ENCODE data around the gene PCBP3. TPM values are rescaled to one million over a fixed set of nuclear protein-coding genes. Genes with fewer than 3 reads are reported as not detected.

The PCBP3 gene
- total and polyA plus RNA-seq, 3 experiments from 2014 or later = 0.31 to 0.38 (median 0.35) TPM

DNA sequence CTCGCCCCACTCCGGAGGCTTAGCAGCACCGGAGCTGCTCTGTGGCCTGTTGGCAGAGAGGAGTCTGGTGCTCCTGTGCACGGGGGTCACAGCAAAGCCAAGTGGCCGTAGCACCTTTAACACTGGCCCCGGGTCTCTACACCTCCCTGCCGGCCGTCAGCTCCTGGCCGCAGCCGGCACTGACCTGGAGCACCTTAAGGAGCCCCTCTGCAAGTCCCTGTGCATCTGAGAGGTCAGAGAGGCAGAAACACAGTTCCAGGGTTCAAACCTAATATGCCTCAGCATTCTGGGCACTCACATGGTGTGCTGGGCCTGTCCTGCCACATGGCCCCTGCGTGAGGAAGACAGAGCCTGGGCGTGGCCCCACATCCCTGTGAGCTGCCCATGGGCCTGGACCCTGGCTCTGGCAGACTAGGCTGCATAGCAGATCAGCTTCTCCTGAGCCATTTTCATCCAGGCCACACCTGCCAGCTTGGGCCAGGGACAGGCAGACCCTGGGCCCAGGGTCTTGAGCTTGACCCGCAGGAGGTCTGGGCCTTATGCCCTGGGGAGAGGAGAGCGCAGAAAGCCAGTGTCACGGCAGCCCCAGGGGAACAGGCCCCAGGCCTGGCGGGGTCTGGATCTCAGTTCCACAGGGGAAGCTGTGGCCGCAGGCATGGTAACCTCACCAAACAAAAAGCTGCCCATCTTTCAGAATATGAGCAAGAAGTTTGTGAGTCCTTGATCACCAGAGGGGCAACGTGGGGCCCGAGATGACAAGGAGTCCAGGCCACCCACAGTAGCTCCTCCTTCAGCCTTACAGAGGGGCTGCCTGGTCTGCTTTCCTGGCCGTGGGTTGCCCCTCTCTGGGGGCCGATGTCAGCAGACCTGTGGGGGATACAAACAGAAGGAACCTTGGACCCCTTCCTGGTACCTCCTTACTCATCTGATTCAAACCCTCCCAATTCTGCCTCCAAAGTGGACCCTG is 192.1 kb downstream of the PCBP3 start:
- H3K4me1 ChIP-seq (ENCODE audit: insufficient read depth, low read length) = no peaks in the 10 kb centered on the region
- POLR2A ChIA-PET = no interaction called here
- no peaks in the 10 kb centered on the region for H3K9me3 ChIP-seq (ENCODE audit: low read length)
- no peak overlapping the region for H3K4me3 ChIP-seq (ENCODE audit: low read length)
- Mint-ChIP-seq H3K27ac (no peak overlapping the region), H3K36me3 (no peaks in the 10 kb centered on the region), H3K4me3 (no peak overlapping the region), H3K27me3 (peaks cover 0 to 2% of the 10 kb centered on the region in 2 donors), H3K4me1 (no peaks in the 10 kb centered on the region), H3K9me3 (no peaks in the 10 kb centered on the region)
- DNase-seq = no peak
- CTCF ChIA-PET = interaction anchor here (0.5 kb wide), 1 partner anchor 435 kb away, joined by 3 read pairs; no protein-coding TSS in a partner anchor
- H3K27me3 ChIP-seq (ENCODE audit: insufficient read depth, low read length, poor library complexity, severe bottlenecking) = no peaks in the 10 kb centered on the region
- no peak overlapping the region for H3K27ac ChIP-seq (ENCODE audit: low read depth, low read length)
- H3K36me3 ChIP-seq (ENCODE audit: insufficient read depth, low read length) = no peaks in the 10 kb centered on the region

GRCh38 chr21:45836268-45836655 is 192.7 kb downstream of the PCBP3 start:
- Mint-ChIP-seq H3K27ac (no peak overlapping the region), H3K4me3 (no peak overlapping the region), H3K4me1 (no peaks in the 10 kb centered on the region), H3K9me3 (peaks cover 3 to 7% (median 3%) of the 10 kb centered on the region in 5 donors), H3K36me3 (peaks cover 0 to 3% (median 2%) of the 10 kb centered on the region in 3 donors), H3K27me3 (peaks cover 3% of the 10 kb centered on the region in 2 donors)
- Histone ChIP-seq H3K9me3 (ENCODE audit: low read length) (no peaks in the 10 kb centered on the region), H3K27ac (ENCODE audit: low read depth, low read length) (no peak overlapping the region), H3K4me3 (ENCODE audit: low read length) (no peak overlapping the region), H3K36me3 (ENCODE audit: insufficient read depth, low read length) (no peaks in the 10 kb centered on the region), H3K4me1 (ENCODE audit: insufficient read depth, low read length) (no peaks in the 10 kb centered on the region), H3K27me3 (ENCODE audit: insufficient read depth, low read length, poor library complexity, severe bottlenecking) (no peaks in the 10 kb centered on the region)
- POLR2A ChIA-PET = no interaction called here
- CTCF ChIA-PET = no interaction called here
- no peak for DNase-seq

- Histone ChIP-seq H3K27ac (ENCODE audit: low read depth, low read length) (no peak overlapping the region), H3K4me1 (ENCODE audit: insufficient read depth, low read length) (no peaks in the 10 kb centered on the region), H3K4me3 (ENCODE audit: low read length) (no peak overlapping the region), H3K9me3 (ENCODE audit: low read length) (no peaks in the 10 kb centered on the region), H3K27me3 (ENCODE audit: insufficient read depth, low read length, poor library complexity, severe bottlenecking) (no peaks in the 10 kb centered on the region), H3K36me3 (ENCODE audit: insufficient read depth, low read length) (no peaks in the 10 kb centered on the region)
- POLR2A ChIA-PET = interaction anchor here (0.5 kb wide), 1 partner anchor 192 kb away, joined by 3 read pairs; no protein-coding TSS in a partner anchor
- H3K27ac Mint-ChIP-seq = no peak overlapping the region
- CTCF ChIA-PET = no interaction called here
- H3K4me1 Mint-ChIP-seq = no peaks in the 10 kb centered on the region
- peaks cover 5 to 10% of the 10 kb centered on the region in 2 donors for H3K27me3 Mint-ChIP-seq
- no peak overlapping the region for H3K4me3 Mint-ChIP-seq
- peaks cover 0 to 5% (median 2%) of the 10 kb centered on the region in 3 donors for H3K36me3 Mint-ChIP-seq
- peaks cover 8 to 12% (median 10%) of the 10 kb centered on the region in 5 donors for H3K9me3 Mint-ChIP-seq
- no peak for DNase-seq
Measured at GRCh38 chr21:45836694-45837670, 193.5 kb downstream of the PCBP3 start.

DNA sequence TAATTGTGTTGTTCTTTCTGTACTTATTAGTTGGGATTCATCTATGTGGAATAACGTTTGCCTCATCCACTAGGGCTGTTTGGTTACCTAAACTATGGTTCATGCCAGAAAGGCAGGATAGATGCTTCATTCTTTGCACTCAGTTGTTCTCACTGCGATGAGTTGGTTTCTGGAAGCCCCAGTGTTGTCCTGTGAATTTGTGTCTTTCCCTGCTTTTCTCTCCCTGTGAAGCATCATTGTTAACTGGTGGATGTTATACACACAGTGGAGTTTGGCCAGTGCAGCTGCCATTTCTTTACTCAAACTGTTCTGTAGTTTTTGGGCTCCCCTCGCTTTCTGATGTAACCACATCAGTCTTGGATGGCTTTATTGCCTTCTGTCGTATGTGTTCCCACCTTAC is 194.4 kb downstream of the PCBP3 start:
- Histone ChIP-seq H3K36me3 (ENCODE audit: insufficient read depth, low read length) (no peaks in the 10 kb centered on the region), H3K4me1 (ENCODE audit: insufficient read depth, low read length) (no peaks in the 10 kb centered on the region), H3K27me3 (ENCODE audit: insufficient read depth, low read length, poor library complexity, severe bottlenecking) (no peaks in the 10 kb centered on the region), H3K9me3 (ENCODE audit: low read length) (no peaks in the 10 kb centered on the region), H3K27ac (ENCODE audit: low read depth, low read length) (no peak overlapping the region), H3K4me3 (ENCODE audit: low read length) (no peak overlapping the region)
- DNase-seq = no peak
- H3K9me3 Mint-ChIP-seq = peaks cover 11 to 15% (median 14%) of the 10 kb centered on the region in 5 donors
- H3K27ac Mint-ChIP-seq = no peak overlapping the region
- CTCF ChIA-PET = no interaction called here
- H3K27me3 Mint-ChIP-seq = peaks cover 5 to 13% of the 10 kb centered on the region in 2 donors
- peaks cover 0 to 6% (median 2%) of the 10 kb centered on the region in 3 donors for H3K36me3 Mint-ChIP-seq
- POLR2A ChIA-PET = no interaction called here
- H3K4me1 Mint-ChIP-seq = no peaks in the 10 kb centered on the region
- no peak overlapping the region for H3K4me3 Mint-ChIP-seq

GRCh38 chr21:45838634-45839033 is 195.1 kb downstream of the PCBP3 start:
- no peak overlapping the region for H3K4me3 Mint-ChIP-seq
- peaks cover 11 to 15% (median 14%) of the 10 kb centered on the region in 5 donors for H3K9me3 Mint-ChIP-seq
- peaks cover 0 to 8% (median 2%) of the 10 kb centered on the region in 3 donors for H3K36me3 Mint-ChIP-seq
- no peak overlapping the region for H3K27ac Mint-ChIP-seq
- H3K27ac ChIP-seq (ENCODE audit: low read depth, low read length) = no peak overlapping the region
- ChIA-PET CTCF (no interaction called here), POLR2A (no interaction called here)
- peaks cover 6 to 20% of the 10 kb centered on the region in 2 donors for H3K27me3 Mint-ChIP-seq
- H3K4me3 ChIP-seq (ENCODE audit: low read length) = no peak overlapping the region
- no peak for DNase-seq
- no peaks in the 10 kb centered on the region for H3K4me1 Mint-ChIP-seq
- H3K36me3 ChIP-seq (ENCODE audit: insufficient read depth, low read length) = no peaks in the 10 kb centered on the region
- no peaks in the 10 kb centered on the region for H3K4me1 ChIP-seq (ENCODE audit: insufficient read depth, low read length)
- H3K9me3 ChIP-seq (ENCODE audit: low read length) = no peaks in the 10 kb centered on the region
- no peaks in the 10 kb centered on the region for H3K27me3 ChIP-seq (ENCODE audit: insufficient read depth, low read length, poor library complexity, severe bottlenecking)

- ChIA-PET CTCF (no interaction called here), POLR2A (no interaction called here)
- Histone ChIP-seq H3K9me3 (ENCODE audit: low read length) (no peaks in the 10 kb centered on the region), H3K27ac (ENCODE audit: low read depth, low read length) (no peak overlapping the region), H3K4me3 (ENCODE audit: low read length) (no peak overlapping the region), H3K36me3 (ENCODE audit: insufficient read depth, low read length) (no peaks in the 10 kb centered on the region), H3K4me1 (ENCODE audit: insufficient read depth, low read length) (no peaks in the 10 kb centered on the region), H3K27me3 (ENCODE audit: insufficient read depth, low read length, poor library complexity, severe bottlenecking) (no peaks in the 10 kb centered on the region)
- Mint-ChIP-seq H3K27me3 (peaks cover 6 to 21% of the 10 kb centered on the region in 2 donors), H3K4me3 (no peak overlapping the region), H3K4me1 (no peaks in the 10 kb centered on the region), H3K27ac (no peak overlapping the region), H3K36me3 (peaks cover 0 to 8% (median 2%) of the 10 kb centered on the region in 3 donors), H3K9me3 (peaks cover 11 to 15% (median 14%) of the 10 kb centered on the region in 5 donors)
- no peak for DNase-seq
Measured at GRCh38 chr21:45839274-45839673, 195.7 kb downstream of the PCBP3 start.

GRCh38 chr21:45841033-45841432 is 197.5 kb downstream of the PCBP3 start:
- no peaks in the 10 kb centered on the region for H3K9me3 ChIP-seq (ENCODE audit: low read length)
- H3K27me3 Mint-ChIP-seq = peaks cover 6 to 26% of the 10 kb centered on the region in 2 donors
- H3K4me1 Mint-ChIP-seq = no peaks in the 10 kb centered on the region
- no peaks in the 10 kb centered on the region for H3K36me3 ChIP-seq (ENCODE audit: insufficient read depth, low read length)
- H3K27ac Mint-ChIP-seq = no peak overlapping the region
- POLR2A ChIA-PET = no interaction called here
- peaks cover 11 to 15% (median 14%) of the 10 kb centered on the region in 5 donors for H3K9me3 Mint-ChIP-seq
- peaks cover 0 to 8% (median 2%) of the 10 kb centered on the region in 3 donors for H3K36me3 Mint-ChIP-seq
- H3K4me3 ChIP-seq (ENCODE audit: low read length) = no peak overlapping the region
- H3K4me3 Mint-ChIP-seq = no peak overlapping the region
- H3K27ac ChIP-seq (ENCODE audit: low read depth, low read length) = no peak overlapping the region
- no peaks in the 10 kb centered on the region for H3K4me1 ChIP-seq (ENCODE audit: insufficient read depth, low read length)
- no peak for DNase-seq
- H3K27me3 ChIP-seq (ENCODE audit: insufficient read depth, low read length, poor library complexity, severe bottlenecking) = no peaks in the 10 kb centered on the region
- CTCF ChIA-PET = no interaction called here
